HG02938 (cell line): ENCODE data around the gene PRR5.
"Not testable (repeated sequence)": the region's sequence is repeated elsewhere in the genome, so short reads cannot be mapped to it uniquely, and the experiment has no call there.

Experiments used
- ATAC-seq: cut with Tn5 transposase; IDR thresholded peaks from one replicate; pipeline ENCODE4 v1.9.1; 2021; ENCODE audit warnings: mild to moderate bottlenecking, moderate library complexity; ENCODE audit not compliant: unreplicated experiment

The PRR5 gene, protein sequence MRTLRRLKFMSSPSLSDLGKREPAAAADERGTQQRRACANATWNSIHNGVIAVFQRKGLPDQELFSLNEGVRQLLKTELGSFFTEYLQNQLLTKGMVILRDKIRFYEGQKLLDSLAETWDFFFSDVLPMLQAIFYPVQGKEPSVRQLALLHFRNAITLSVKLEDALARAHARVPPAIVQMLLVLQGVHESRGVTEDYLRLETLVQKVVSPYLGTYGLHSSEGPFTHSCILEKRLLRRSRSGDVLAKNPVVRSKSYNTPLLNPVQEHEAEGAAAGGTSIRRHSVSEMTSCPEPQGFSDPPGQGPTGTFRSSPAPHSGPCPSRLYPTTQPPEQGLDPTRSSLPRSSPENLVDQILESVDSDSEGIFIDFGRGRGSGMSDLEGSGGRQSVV

DNA sequence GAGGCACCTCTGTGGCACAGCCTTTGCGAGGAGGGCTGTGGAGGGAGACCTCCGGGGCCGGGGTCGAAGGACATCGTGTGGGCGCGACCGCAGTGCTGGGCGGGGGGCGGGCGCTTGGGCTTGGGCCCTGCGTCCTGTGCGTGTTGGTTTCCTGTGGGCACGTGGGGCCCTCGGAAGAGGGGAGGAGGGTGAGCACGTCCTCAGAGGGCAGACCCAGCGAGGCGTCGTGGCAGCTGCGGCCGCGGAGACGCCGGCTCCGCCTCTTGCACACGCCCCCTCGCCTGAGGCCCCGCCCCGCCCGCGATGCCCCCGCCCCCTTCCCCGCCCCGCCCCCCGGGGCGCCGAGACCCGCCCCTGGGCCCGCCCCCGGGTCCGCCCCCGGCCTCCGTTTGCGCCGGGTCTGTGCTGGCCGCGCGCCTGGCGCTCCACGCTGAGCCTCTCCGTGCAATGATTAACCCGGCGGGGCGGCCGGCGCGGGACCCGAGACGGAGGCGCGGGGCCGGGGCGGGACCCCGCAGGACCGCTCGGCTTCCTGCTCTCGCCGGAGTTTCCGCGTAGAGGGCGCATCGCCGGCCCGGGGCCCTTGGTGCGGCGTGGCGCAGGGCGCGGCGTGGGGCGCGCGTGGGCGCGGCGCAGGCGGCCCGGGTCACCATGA is at the start of gene PRR5:
TSS of gene PRR5 (plus strand) at position 381 of the 655 bp plus-strand sequence. CDS start at position 652, 271 bp downstream.
- peak; percentile 47 for ATAC-seq

DNA sequence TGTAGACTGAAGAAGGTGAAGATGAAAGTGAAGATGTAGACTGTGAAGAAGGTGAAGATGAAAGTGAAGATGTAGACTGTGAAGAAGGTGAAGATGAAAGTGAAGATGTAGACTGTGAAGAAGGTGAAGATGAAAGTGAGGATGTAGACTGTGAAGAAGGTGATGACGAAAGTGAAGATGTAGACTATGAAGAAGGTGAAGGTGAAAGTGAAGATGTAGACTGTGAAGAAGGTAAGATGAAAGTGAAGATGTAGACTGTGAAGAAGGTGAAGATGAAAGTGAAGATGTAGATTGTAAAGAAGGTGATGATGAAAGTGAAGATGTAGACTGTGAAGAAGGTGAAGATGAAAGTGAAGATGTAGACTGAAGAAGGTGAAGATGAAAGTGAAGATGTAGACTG is 49.1 kb upstream of the PRR5 start:
- ATAC-seq = not testable (repeated sequence)

- no peak for ATAC-seq
Measured at GRCh38 chr22:44658311-44658953, 43.6 kb upstream of the PRR5 start.

DNA sequence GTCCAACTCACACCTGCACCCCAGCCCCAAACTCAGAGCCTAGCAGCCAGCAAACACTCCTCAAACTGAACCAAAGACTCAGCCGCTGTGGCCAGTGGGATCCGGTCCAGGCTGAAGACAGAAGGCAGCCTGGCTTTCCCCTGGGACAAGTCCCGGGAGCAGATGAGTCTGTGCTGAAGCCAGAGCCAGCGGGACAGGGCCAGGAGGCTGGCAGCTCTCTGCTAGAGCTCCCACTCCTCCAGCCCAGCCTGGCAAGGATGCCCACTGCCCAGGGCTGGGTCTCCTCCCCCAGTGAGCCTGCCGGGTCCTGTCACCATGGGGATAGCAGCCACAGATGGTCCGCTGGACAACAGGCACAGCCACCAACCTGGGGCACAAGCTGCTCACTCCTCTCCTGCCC is 42.9 kb upstream of the PRR5 start:
- no peak for ATAC-seq

DNA sequence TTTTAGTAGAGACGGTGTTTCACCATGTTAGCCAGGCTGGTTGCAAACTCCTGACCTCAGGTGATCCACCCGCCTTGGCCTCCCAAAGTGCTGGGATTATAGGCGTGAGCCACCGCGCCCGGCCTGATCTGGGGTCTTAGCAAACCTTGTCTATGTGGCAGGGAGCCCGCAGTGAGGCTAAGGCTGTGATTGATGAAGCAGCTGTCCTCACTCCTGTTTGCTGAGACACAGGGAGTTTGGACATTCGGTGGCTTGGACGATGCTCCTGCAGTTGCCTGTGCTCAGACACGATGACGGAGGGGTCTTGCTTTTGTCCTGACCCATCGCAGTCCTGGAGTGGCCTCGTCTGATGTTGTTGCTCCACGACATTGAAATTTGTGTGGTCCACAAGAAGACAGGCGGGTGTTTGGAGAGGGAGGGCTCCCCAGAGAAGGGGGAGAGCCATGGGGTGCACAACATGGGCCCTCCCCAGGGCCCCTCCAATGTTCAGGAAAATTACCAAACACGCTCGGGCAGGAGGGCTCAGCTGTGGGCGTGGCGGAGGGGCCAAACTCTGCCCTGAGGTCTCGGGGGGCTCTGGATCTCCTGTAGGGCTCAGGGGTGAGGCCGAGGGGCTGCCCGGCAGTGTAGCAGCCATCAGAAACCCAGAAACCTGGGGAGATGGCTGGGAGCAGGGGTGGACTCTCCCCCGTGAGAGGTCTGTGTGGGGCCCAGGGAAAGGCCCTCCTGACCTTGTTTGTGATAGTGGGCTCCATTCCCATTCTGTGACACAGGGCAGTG is 41.8 kb upstream of the PRR5 start:
- no peak for ATAC-seq

- ATAC-seq = no peak
Measured at GRCh38 chr22:44661070-44661469, 40.9 kb upstream of the PRR5 start.

DNA sequence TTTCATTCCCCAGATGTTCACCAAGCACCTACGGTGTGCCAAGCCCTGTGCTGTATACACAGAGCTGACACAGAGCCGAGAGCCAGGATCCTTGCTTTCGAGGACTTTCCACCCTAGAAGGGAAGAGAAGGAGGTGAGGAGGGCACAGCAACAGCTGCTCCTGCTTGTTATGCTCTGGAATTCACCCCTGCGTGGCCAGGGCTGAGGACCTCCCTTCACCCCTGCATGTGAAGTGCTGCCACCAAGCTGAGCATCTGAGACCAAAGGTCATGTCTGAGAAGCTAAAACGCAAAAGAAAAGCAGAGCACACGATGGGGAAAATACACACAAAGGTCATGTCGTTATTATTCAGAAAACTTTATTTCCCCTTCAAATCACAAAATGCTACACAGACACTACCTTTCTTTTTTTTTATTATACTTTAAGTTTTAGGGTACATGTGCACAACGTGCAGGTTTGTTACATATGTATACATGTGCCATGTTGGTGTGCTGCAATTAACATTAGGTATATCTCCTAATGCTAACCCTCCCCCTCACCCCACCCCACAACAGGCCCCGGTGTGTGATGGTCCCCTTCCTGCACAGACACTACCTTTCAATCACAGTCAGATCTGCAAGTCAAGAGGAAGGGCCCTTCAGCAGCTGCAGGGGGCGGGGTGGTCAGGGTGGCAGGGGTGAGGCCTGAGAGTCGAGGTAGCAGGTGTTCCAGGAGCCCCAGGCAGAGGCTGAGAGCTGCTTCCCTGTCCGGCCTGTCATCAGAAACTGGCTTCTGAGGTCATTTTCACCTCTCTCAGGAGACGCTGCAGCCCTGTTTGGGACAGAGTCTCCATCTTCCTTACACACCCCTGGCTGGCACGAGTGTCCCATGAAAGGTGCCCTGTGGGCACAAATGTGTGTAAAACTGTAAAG is 40.1 kb upstream of the PRR5 start:
- no peak for ATAC-seq

DNA sequence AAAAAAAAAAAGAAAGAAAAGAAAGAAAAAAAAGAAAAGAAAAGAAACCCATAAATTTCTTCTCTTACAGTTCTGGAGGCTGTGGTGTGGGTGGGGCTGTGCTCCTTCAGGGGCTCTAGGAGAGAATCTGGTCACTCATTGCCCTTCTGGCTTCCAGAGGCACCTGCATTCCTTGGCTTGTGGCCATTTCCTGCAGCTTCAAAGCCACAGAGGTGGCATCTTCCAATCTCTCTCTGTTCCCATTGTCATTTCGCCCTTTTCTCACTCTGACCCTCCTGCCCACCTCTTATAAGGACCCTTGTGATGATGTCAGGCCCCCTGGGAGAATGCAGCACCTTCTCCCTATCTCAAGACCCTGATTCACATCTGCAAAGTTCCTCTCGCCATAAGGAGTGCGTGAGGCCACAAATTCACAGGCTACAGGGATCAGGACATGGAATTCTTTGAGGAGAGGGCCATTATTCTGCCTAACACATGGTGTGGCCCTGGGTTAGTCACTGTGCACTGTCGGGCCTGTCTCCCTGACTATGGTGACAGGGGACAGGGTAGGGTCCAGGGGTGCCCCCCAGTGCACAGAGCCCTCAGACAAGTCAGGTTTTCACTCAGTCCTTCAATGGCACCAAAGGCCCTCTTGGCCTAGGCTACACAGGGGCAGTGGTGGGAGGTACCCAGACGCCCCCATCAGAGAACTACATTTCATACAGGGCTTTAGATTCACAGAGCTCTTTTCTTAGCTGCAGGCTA is 38.6 kb upstream of the PRR5 start:
- ATAC-seq = no peak

DNA sequence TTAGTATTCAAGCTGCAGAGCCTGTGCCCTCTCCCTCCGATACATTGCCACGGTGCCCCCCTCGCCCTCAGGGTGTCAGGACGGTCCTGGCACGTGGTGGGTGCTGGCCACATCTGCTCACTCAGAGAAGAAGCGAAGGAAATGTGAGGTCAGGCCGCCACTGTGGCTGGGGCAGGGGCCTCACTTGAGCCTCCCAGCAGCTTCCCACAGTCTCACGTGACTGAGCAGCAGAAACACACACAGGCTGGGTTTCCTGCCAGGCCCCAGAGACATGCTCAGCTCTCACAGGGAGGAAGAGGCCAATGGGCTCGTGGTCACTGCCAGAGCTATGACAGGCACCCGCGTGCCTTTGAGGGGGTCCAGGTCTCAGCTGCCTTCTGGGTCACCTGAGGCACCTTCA is 37.9 kb upstream of the PRR5 start:
- no peak for ATAC-seq

GRCh38 chr22:44665115-44665514 is 36.9 kb upstream of the PRR5 start:
- no peak for ATAC-seq

DNA sequence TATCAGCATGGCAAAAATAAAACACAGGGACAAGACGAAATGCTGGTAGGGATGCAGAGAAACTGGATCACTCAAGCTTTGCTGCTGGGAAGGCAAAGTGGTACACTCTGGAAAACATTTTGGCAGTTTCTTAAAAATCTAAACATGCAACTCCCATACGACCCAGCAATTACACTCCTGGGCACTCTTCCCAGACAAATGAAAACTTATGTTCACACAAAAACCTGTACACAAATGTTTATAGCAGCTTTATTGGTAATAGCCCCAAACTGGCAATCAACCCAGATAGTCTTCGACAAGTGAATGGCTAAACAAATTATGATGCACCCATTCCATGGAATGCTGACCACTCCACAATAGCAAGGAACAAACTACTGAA is 35.8 kb upstream of the PRR5 start:
- ATAC-seq = no peak

GRCh38 chr22:44667276-44667675 is 34.7 kb upstream of the PRR5 start:
- no peak for ATAC-seq

DNA sequence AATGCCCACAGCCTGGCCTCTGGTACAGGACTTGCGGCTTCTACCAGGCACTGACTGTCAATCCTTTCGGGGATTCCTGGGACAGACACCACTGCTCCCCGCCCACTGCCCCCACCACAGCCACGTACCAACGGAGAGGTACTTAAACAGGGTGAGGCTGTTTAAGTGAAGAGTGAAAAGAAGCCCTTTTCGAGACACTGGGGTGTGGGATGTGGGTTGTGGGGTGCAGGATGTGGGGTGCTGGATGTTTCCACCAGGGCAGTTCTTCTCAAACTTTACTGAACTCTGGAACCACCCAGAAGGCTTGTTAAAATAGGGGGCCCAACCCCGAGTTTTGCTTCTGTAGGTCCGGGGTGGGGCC is 34.2 kb upstream of the PRR5 start:
- ATAC-seq = no peak

GRCh38 chr22:44668190-44668885 is 33.7 kb upstream of the PRR5 start:
- ATAC-seq = no peak

- ATAC-seq = no peak
Measured at GRCh38 chr22:44668886-44669521, 33.0 kb upstream of the PRR5 start.

- ATAC-seq = no peak
Measured at GRCh38 chr22:44669561-44669976, 32.4 kb upstream of the PRR5 start.

- ATAC-seq = no peak
Measured at GRCh38 chr22:44670220-44670988, 31.6 kb upstream of the PRR5 start.

DNA sequence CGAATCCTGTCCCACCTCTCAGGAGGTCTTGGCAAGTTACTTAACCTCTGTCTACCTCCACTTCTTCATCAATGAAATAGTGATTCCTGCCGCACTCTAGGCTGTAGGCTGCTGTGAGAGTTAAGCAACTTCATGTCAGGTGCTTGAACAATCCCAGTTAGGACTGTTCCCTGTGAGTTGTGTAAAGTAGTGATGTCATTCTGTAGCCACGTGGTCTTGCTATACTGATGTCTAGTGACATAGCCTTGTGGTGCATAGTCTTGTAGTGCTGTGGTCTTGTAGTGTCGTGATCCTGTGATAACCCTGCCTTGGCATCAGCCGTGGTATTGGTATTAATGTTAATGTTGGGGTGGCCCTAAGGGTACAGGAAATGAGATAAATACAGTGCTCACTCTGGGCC is 30.3 kb upstream of the PRR5 start:
- ATAC-seq = no peak
